ENCODE measurements around the gene LAIR1.
"Not testable (repeated sequence)": the region's sequence is repeated elsewhere in the genome, so short reads cannot be mapped to it uniquely, and the experiment has no call there.

The LAIR1 gene

GRCh38 chr19:54339646-54340358, 24.9 kb downstream of the LAIR1 start:
- no peak for DNase-seq

- DNase-seq: no peak
These were observed 26.2 kb downstream of the LAIR1 start for GRCh38 chr19:54338521-54338920.

GRCh38 chr19:54337858-54338230, 26.9 kb downstream of the LAIR1 start:
- no peak for DNase-seq

- no peak for DNase-seq
These were observed 27.6 kb downstream of the LAIR1 start for GRCh38 chr19:54336893-54337857.

- DNase-seq: no peak
These were observed 28.5 kb downstream of the LAIR1 start for GRCh38 chr19:54335979-54336892.

- no peak for DNase-seq
These were observed 29.6 kb downstream of the LAIR1 start for GRCh38 chr19:54335164-54335563.

GRCh38 chr19:54333586-54334298, 31.0 kb downstream of the LAIR1 start:
- DNase-seq: no peak

GRCh38 chr19:54332149-54332548, 32.6 kb downstream of the LAIR1 start:
- DNase-seq: no peak

GRCh38 chr19:54331626-54332025, 33.1 kb downstream of the LAIR1 start:
- DNase-seq: no peak

- DNase-seq: no peak
These were observed 35.1 kb downstream of the LAIR1 start for GRCh38 chr19:54329476-54330165.

- DNase-seq: not testable (repeated sequence)
These were observed 36.0 kb downstream of the LAIR1 start for GRCh38 chr19:54328781-54329180.

- DNase-seq: no peak
These were observed 39.1 kb downstream of the LAIR1 start for GRCh38 chr19:54325631-54326030.

- peak in 1 of 2 donors; percentile 21 for DNase-seq
These were observed 39.5 kb downstream of the LAIR1 start for GRCh38 chr19:54325194-54325621.

GRCh38 chr19:54324071-54324470, 40.7 kb downstream of the LAIR1 start:
- no peak for DNase-seq

- DNase-seq: not testable (repeated sequence)
These were observed 41.8 kb downstream of the LAIR1 start for GRCh38 chr19:54322934-54323333.

- DNase-seq: not testable (repeated sequence)
These were observed 42.4 kb downstream of the LAIR1 start for GRCh38 chr19:54322295-54322694.

- no peak for DNase-seq
These were observed 44.6 kb downstream of the LAIR1 start for GRCh38 chr19:54319892-54320670.

GRCh38 chr19:54319049-54319448, 45.7 kb downstream of the LAIR1 start:
- no peak for DNase-seq

- DNase-seq: no peak
These were observed 46.8 kb downstream of the LAIR1 start for GRCh38 chr19:54317965-54318240.

- no peak for DNase-seq
These were observed 47.4 kb downstream of the LAIR1 start for GRCh38 chr19:54317108-54317964.

Data from hippocampal formation (tissue), 2 donors.